GM21825 (cell line): ENCODE measurements around the gene SLC12A9.
"Not testable (repeated sequence)": the region's sequence is repeated elsewhere in the genome, so short reads cannot be mapped to it uniquely, and the experiment has no call there.

Source experiments
- ATAC-seq: cut with Tn5 transposase; IDR thresholded peaks from one replicate; pipeline ENCODE4 v1.9.1; 2021; ENCODE audit warnings: mild to moderate bottlenecking, moderate library complexity; ENCODE audit not compliant: unreplicated experiment

The SLC12A9 gene

GRCh38 chr7:100894860-100895700 is 42.6 kb downstream of the SLC12A9 start:
- ATAC-seq, result no peak

GRCh38 chr7:100895701-100895955 is 43.1 kb downstream of the SLC12A9 start, which contains the start of gene ACHE:
Gene ACHE (minus strand): TSS chr7:100895888. CDS start chr7:100894232, 1,656 bp downstream.
- no peak for ATAC-seq

- ATAC-seq, result no peak
Measured at GRCh38 chr7:100895956-100896731, 43.6 kb downstream of the SLC12A9 start.

GRCh38 chr7:100896732-100897608 is 44.5 kb downstream of the SLC12A9 start:
- ATAC-seq, result no peak

- no peak for ATAC-seq
Measured at GRCh38 chr7:100897772-100898454, 45.4 kb downstream of the SLC12A9 start.

- no peak for ATAC-seq
Measured at GRCh38 chr7:100899432-100899831, 46.9 kb downstream of the SLC12A9 start.

GRCh38 chr7:100900978-100901377 is 48.5 kb downstream of the SLC12A9 start:
- no peak for ATAC-seq

- ATAC-seq, result no peak
Measured at GRCh38 chr7:100901921-100902332, 49.4 kb downstream of the SLC12A9 start.

- ATAC-seq, result no peak
Measured at GRCh38 chr7:100902638-100903037, 50.1 kb downstream of the SLC12A9 start.

GRCh38 chr7:100908512-100908911 is 56.0 kb downstream of the SLC12A9 start:
- no peak for ATAC-seq

GRCh38 chr7:100910443-100910842 is 57.9 kb downstream of the SLC12A9 start:
- not testable (repeated sequence) for ATAC-seq

- ATAC-seq, result no peak
Measured at GRCh38 chr7:100911484-100911883, 59.0 kb downstream of the SLC12A9 start.

- ATAC-seq, result no peak
Measured at GRCh38 chr7:100914208-100914878, 61.8 kb downstream of the SLC12A9 start.

- no peak for ATAC-seq
Measured at GRCh38 chr7:100914879-100915447, 62.5 kb downstream of the SLC12A9 start.
